HEK293T (cell line): Measurements from ENCODE around the gene CAMKMT.

Experiments
- CTCF ChIA-PET: fragments of 350-600 bp; formaldehyde crosslinking; extraction: SDS; loops from one replicate; lab custom pipeline; 2021; ENCODE audit warnings: antibody characterized with exemption, inconsistent platforms; lab: Yijun Ruan, JAX
- POLR2A ChIA-PET: fragments of 350-600 bp; formaldehyde crosslinking; extraction: SDS; loops from one replicate; lab custom pipeline; 2020; ENCODE audit warnings: antibody characterized with exemption, inconsistent platforms; lab: Yijun Ruan, JAX
- DNase-seq: peaks from one replicate; pipeline ENCODE4 v3.0.0; 2012; ENCODE audit warnings: mixed read lengths; ENCODE audit errors: extremely low spot score
- ARNT ChIP-seq: fragments of 450-650 bp; IDR thresholded peaks from 2 replicates; pipeline ENCODE4 v1.6.1; 2017; ENCODE audit warnings: mild to moderate bottlenecking
- BHLHE40 ChIP-seq: fragments of 450-650 bp; IDR thresholded peaks from 2 replicates; pipeline ENCODE4 v1.6.1; 2016; ENCODE audit warnings: mild to moderate bottlenecking, moderate library complexity, borderline replicate concordance
- CTBP1 ChIP-seq: fragments of 450-650 bp; IDR thresholded peaks from 2 replicates; pipeline ENCODE4 v1.6.1; 2016; ENCODE audit warnings: borderline replicate concordance
- ELF4 ChIP-seq: fragments of 450-650 bp; IDR thresholded peaks from 2 replicates; pipeline ENCODE4 v1.6.1; 2017; ENCODE audit warnings: antibody characterized with exemption
- FOXA1 ChIP-seq: fragments of 450-650 bp; IDR thresholded peaks from 2 replicates; pipeline ENCODE4 v1.6.1; 2016; ENCODE audit warnings: mild to moderate bottlenecking
- FOXK2 ChIP-seq: fragments of 450-650 bp; IDR thresholded peaks from 2 replicates; pipeline ENCODE4 v1.6.1; 2016; ENCODE audit warnings: mild to moderate bottlenecking
- FOXM1 ChIP-seq: fragments of 450-650 bp; IDR thresholded peaks from 2 replicates; pipeline ENCODE4 v1.6.1; 2017; ENCODE audit warnings: mild to moderate bottlenecking, borderline replicate concordance
- HDGF ChIP-seq: fragments of 450-650 bp; IDR thresholded peaks from 2 replicates; pipeline ENCODE4 v1.6.1; 2017; ENCODE audit warnings: antibody characterized with exemption, borderline replicate concordance
- L3MBTL2 ChIP-seq: fragments of 450-650 bp; conservative IDR thresholded peaks from 2 replicates; pipeline ENCODE4 v1.6.1; 2016; ENCODE audit warnings: mild to moderate bottlenecking
- LEF1 ChIP-seq: fragments of 450-650 bp; IDR thresholded peaks from 2 replicates; pipeline ENCODE4 v1.6.1; 2017; ENCODE audit warnings: mild to moderate bottlenecking, borderline replicate concordance
- NFRKB ChIP-seq: fragments of 450-650 bp; IDR thresholded peaks from 2 replicates; pipeline ENCODE4 v1.6.1; 2016; ENCODE audit warnings: mild to moderate bottlenecking, moderate library complexity
- SP1 ChIP-seq: fragments of 450-650 bp; IDR thresholded peaks from 2 replicates; pipeline ENCODE4 v1.6.1; 2017
- SUZ12 ChIP-seq: fragments of 450-650 bp; IDR thresholded peaks from 2 replicates; pipeline ENCODE4 v1.6.1; 2016; ENCODE audit warnings: mild to moderate bottlenecking
- TARDBP ChIP-seq: fragments of 450-650 bp; IDR thresholded peaks from 2 replicates; pipeline ENCODE4 v1.6.1; 2016
- ZNF384 ChIP-seq: fragments of 450-650 bp; IDR thresholded peaks from 2 replicates; pipeline ENCODE4 v1.6.1; 2016
- TF ChIP-seq, protein P1 (sequence below): fragments of 450-650 bp; IDR thresholded peaks from 2 replicates; pipeline ENCODE4 v1.6.1; 2016

CAMKMT gene

GRCh38 chr2:44464437-44464836 lies 102.7 kb downstream of the CAMKMT start:
- CTCF ChIA-PET, result no interaction called here
- DNase-seq, result no peak
- POLR2A ChIA-PET, result no interaction called here
- TF ChIP-seq FOXM1, result no peak
- TF ChIP-seq FOXA1, result no peak
- TF ChIP-seq CTBP1, result no peak
- TF ChIP-seq NFRKB, result no peak
- no peak for TF ChIP-seq SUZ12
- no peak for TF ChIP-seq BHLHE40
- TF ChIP-seq ARNT, result no peak
- TF ChIP-seq SP1, result no peak
- TF ChIP-seq LEF1, result no peak
- TF ChIP-seq L3MBTL2, result no peak
- no peak for TF ChIP-seq TARDBP
- TF ChIP-seq ELF4, result no peak

DNA sequence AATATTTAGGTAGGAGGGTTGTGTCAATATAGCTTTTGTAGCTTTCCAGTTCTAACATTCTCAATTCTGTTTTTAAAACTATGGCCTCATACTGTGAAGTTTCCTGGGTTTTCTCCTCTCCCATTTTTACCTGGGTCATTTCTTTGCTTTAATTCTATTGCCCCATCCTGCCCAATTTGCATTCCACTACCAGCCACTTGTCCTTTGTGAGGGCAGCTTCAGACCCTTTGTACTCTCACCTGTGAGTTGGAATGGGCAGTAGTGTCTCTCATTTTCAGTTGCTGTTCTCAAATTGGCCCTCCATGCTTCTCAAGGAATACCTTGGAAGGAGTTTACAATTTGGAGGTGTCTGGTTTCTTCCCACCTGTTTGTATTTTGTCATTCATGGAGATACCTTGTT lies 108.4 kb downstream of the CAMKMT start:
- POLR2A ChIA-PET, result no interaction called here
- CTCF ChIA-PET, result interaction anchor here (1.4 kb wide), 1 partner anchor 9 kb away, joined by 4 read pairs; no protein-coding TSS in a partner anchor
- DNase-seq, result no peak

DNA sequence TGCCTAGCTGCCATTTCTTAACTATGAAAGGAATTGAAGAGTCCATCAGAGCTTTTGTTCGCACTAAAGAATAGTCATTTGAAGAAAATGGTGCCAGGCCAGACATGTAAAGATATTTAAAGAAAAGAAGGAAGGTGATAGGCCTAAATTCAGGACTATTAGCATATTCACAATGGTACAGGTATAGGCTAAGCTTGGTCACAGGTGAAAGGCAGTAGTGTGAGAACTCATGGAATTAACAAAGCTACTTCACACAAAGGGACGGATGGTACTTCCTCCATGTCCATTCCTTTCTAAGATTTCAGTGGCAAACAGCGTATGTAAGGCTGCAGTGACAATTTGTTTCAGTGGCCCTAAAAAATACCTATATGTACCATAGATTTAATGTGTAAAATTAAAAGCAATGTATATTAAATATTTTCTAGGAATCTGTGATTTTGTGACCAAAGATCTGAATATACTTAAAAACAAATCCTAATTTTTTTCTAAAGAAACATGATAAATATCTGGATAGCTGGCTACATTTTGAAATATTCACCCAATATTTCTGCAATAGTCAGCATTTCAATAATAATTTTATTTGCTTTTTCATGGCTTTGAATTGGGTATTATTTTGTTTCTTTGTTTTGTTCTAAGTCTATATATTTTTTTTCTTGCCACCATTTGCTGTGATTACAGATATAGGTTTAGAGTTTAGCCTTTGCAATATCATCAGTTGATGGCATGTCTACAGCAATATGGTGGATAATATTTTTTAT lies 116.1 kb downstream of the CAMKMT start:
- CTCF ChIA-PET, result interaction anchor here (0.6 to 0.8 kb wide), 4 partner anchors 15 to 478 kb away, joined by 3 read pairs; no protein-coding TSS in a partner anchor
- DNase-seq, result no peak
- POLR2A ChIA-PET, result no interaction called here
- TF ChIP-seq FOXA1 (no peak), LEF1 (no peak), SP1 (no peak), TARDBP (no peak), ZNF384 (no peak), CTBP1 (no peak), HDGF (no peak), ARNT (no peak)

More for the DNA sequence above, 108.4 kb downstream of the CAMKMT start:
- TF ChIP-seq CTBP1, result no peak
- TF ChIP-seq SP1, result no peak
- TF ChIP-seq BHLHE40, result no peak
- TF ChIP-seq HDGF, result no peak
- no peak for TF ChIP-seq FOXK2
- no peak for TF ChIP-seq NFRKB
- no peak for TF ChIP-seq SUZ12
- no peak for TF ChIP-seq FOXA1
- TF ChIP-seq, protein P1, sequence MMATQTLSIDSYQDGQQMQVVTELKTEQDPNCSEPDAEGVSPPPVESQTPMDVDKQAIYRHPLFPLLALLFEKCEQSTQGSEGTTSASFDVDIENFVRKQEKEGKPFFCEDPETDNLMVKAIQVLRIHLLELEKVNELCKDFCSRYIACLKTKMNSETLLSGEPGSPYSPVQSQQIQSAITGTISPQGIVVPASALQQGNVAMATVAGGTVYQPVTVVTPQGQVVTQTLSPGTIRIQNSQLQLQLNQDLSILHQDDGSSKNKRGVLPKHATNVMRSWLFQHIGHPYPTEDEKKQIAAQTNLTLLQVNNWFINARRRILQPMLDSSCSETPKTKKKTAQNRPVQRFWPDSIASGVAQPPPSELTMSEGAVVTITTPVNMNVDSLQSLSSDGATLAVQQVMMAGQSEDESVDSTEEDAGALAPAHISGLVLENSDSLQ, result no peak
- no peak for TF ChIP-seq ELF4
- no peak for TF ChIP-seq LEF1
- TF ChIP-seq L3MBTL2, result no peak
- TF ChIP-seq TARDBP, result no peak
- no peak for TF ChIP-seq FOXM1
- TF ChIP-seq ARNT, result no peak
- TF ChIP-seq ZNF384, result no peak

DNA sequence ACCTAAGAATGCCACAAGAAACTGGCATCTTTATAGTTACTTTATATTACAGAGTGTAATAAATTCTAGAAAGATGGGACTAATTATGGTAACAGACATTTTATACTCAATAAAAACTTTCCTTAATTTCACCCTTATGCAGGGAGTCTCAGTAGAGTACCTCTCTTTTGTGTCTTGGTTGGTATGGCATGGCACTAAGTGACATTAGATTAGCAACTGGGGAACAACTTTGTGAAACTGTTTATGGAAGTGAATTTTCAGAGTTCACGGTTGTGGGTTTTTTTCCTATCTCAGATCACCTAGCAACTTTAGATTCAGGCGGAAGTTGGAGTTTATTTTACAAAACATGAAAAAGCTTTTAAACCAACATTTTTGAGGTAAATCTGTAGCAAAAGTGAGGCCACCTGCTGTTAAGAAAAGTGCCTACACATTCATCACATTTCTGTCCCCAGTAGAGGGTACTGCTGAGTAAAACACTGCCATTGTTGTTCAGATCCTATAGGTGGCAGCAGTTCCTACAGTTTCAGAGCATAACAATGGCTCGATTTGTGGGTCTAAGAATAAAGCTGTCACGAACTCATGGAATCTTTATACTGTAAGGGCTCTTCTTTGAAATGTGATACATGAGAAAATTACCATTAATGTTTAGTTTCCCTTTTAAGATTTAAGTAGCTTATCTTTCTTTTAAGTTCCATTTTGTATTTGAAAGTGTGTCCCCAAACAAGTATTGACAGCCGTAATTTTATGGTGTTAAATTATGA lies 117.6 kb downstream of the CAMKMT start:
- POLR2A ChIA-PET, result no interaction called here
- TF ChIP-seq ELF4 (no peak), BHLHE40 (no peak), HDGF (no peak), FOXK2 (no peak), FOXA1 (no peak)
- TF ChIP-seq, protein P1, result peak; percentile 53
- peak; percentile 72 for DNase-seq
- CTCF ChIA-PET, result interaction anchor here (0.6 to 1.3 kb wide), 34 partner anchors 10 to 873 kb away, joined by 3 to 17 read pairs (median 3); partner anchors contain the start of genes CAMKMT and PREPL

GRCh38 chr2:44480068-44480467 lies 118.3 kb downstream of the CAMKMT start:
- POLR2A ChIA-PET, result no interaction called here
- no peak for DNase-seq
- CTCF ChIA-PET, result interaction anchor here (0.6 to 1.3 kb wide), 33 partner anchors 10 to 873 kb away, joined by 3 to 17 read pairs (median 3); partner anchors contain the start of genes CAMKMT and PREPL
- TF ChIP-seq SP1, result no peak
- no peak for TF ChIP-seq ZNF384
- TF ChIP-seq HDGF, result no peak
- TF ChIP-seq L3MBTL2, result no peak
- TF ChIP-seq BHLHE40, result no peak
- TF ChIP-seq CTBP1, result no peak
- TF ChIP-seq FOXM1, result no peak
- no peak for TF ChIP-seq ELF4
- no peak for TF ChIP-seq TARDBP
- TF ChIP-seq SUZ12, result no peak
- TF ChIP-seq, protein P1, result no peak
- no peak for TF ChIP-seq LEF1
- TF ChIP-seq ARNT, result no peak
- TF ChIP-seq FOXK2, result no peak
- TF ChIP-seq FOXA1, result no peak
- TF ChIP-seq NFRKB, result no peak
